ENCODE measurements around the gene DKC1. TPM values are rescaled to one million over a fixed set of nuclear protein-coding genes. Genes with fewer than 3 reads are reported as not detected.

DKC1 gene
- total and polyA plus RNA-seq, 2 experiments from 2014 or later = 27.8 to 38.9 TPM

GRCh38 chrX:154776753-154777152, 14.1 kb downstream of the DKC1 start:
- Histone ChIP-seq H3K79me2 (no peaks in the 10 kb centered on the region), H4K20me1 (ENCODE audit: insufficient read depth, poor library complexity, severe bottlenecking) (no peaks in the 10 kb centered on the region), H3K4me1 (ENCODE audit: insufficient read depth) (no peaks in the 10 kb centered on the region), H3K27me3 (no peaks in the 10 kb centered on the region), H3K4me3 (no peak overlapping the region), H3K27ac (no peak overlapping the region), H3K4me2 (no peak overlapping the region), H3K9me3 (ENCODE audit: low read depth) (no peaks in the 10 kb centered on the region), H3K9me2 (replicated peaks; ENCODE audit: insufficient read depth) (no peaks in the 10 kb centered on the region), H2AFZ (no peak overlapping the region), H3K36me3 (replicated peaks; ENCODE audit: insufficient read depth, low read depth) (no peaks in the 10 kb centered on the region)
- 75% methylated on average over 2 of the region's 2 CpGs for WGBS (ENCODE audit: low lambda C conversion rate, missing lambda C conversion rate)
- TF ChIP-seq, protein P1, sequence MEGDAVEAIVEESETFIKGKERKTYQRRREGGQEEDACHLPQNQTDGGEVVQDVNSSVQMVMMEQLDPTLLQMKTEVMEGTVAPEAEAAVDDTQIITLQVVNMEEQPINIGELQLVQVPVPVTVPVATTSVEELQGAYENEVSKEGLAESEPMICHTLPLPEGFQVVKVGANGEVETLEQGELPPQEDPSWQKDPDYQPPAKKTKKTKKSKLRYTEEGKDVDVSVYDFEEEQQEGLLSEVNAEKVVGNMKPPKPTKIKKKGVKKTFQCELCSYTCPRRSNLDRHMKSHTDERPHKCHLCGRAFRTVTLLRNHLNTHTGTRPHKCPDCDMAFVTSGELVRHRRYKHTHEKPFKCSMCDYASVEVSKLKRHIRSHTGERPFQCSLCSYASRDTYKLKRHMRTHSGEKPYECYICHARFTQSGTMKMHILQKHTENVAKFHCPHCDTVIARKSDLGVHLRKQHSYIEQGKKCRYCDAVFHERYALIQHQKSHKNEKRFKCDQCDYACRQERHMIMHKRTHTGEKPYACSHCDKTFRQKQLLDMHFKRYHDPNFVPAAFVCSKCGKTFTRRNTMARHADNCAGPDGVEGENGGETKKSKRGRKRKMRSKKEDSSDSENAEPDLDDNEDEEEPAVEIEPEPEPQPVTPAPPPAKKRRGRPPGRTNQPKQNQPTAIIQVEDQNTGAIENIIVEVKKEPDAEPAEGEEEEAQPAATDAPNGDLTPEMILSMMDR (IDR thresholded peaks at IDR 0.05; ENCODE audit: poor library complexity) = no peak
- TF ChIP-seq EZH2phosphoT487 (IDR thresholded peaks at IDR 0.05; ENCODE audit: low read depth, severe bottlenecking, unreplicated experiment) (no peak), EZH2 (IDR thresholded peaks at IDR 0.05; ENCODE audit: borderline replicate concordance) (no peak)
- DNase-seq (ENCODE audit: low spot score) = no peak

DNA sequence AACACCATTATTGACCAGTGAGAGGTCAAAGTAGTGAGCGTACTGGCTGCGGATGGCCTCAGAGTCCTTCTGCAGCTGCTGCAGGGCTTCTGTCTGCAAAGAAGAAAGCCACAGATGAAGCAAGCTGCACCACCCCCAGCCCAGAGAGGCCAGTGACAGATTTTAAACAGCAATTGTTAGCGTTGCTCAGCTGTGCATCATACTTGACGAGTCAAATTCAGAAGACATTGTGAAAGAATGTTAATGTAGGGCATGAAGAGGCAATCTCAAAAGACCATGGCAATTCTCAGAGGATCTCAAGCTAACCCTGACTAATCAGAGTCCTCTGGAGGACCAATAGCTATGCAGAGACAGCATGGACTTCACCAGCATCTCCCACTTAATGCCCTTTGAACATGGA, 16.6 kb downstream of the DKC1 start:
- H3K4me1 ChIP-seq (ENCODE audit: insufficient read depth) = no peaks in the 10 kb centered on the region
- DNase-seq (ENCODE audit: low spot score) = no peak
- TF ChIP-seq, protein P1 (IDR thresholded peaks at IDR 0.05; ENCODE audit: poor library complexity) = no peak
- TF ChIP-seq EZH2 (IDR thresholded peaks at IDR 0.05; ENCODE audit: borderline replicate concordance) (no peak), EZH2phosphoT487 (IDR thresholded peaks at IDR 0.05; ENCODE audit: low read depth, severe bottlenecking, unreplicated experiment) (no peak)
- no peaks in the 10 kb centered on the region for H3K27me3 ChIP-seq
- no peak overlapping the region for H3K27ac ChIP-seq
- H3K36me3 ChIP-seq (replicated peaks; ENCODE audit: insufficient read depth, low read depth) = no peaks in the 10 kb centered on the region
- no peaks in the 10 kb centered on the region for H3K9me2 ChIP-seq (replicated peaks; ENCODE audit: insufficient read depth)
- no peak overlapping the region for H3K4me3 ChIP-seq
- no peaks in the 10 kb centered on the region for H4K20me1 ChIP-seq (ENCODE audit: insufficient read depth, poor library complexity, severe bottlenecking)
- no peak overlapping the region for H2AFZ ChIP-seq
- WGBS (ENCODE audit: low lambda C conversion rate, missing lambda C conversion rate) = 94% methylated on average over 4 of the region's 4 CpGs
- H3K4me2 ChIP-seq = no peak overlapping the region
- H3K9me3 ChIP-seq (ENCODE audit: low read depth) = no peaks in the 10 kb centered on the region
- H3K79me2 ChIP-seq = no peaks in the 10 kb centered on the region

DNA sequence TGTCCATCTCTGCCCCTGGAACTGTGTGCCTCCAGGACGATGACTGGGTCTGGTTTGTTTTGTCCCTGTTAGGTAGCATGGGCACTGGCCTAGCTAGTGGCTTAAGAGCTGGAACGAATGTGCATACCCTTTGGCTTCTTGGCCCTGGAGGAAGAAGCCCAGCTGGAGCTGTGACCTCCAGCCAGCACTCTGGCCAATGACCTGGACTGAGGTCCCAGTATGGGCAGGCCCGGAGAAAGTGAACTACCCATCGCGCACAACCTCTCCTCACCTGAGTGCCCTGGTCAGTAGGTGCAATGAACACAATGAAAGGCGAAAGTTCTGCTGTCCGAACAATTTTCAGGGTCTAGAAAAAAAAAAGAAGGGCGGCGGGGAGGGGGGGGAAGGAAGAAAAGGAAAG, 18.3 kb downstream of the DKC1 start:
- Histone ChIP-seq H3K9me3 (ENCODE audit: low read depth) (no peaks in the 10 kb centered on the region), H3K4me2 (no peak overlapping the region), H3K4me3 (no peak overlapping the region), H3K27me3 (no peaks in the 10 kb centered on the region), H3K36me3 (replicated peaks; ENCODE audit: insufficient read depth, low read depth) (no peaks in the 10 kb centered on the region), H3K4me1 (ENCODE audit: insufficient read depth) (no peaks in the 10 kb centered on the region), H3K27ac (no peak overlapping the region), H3K79me2 (no peaks in the 10 kb centered on the region), H3K9me2 (replicated peaks; ENCODE audit: insufficient read depth) (no peaks in the 10 kb centered on the region), H2AFZ (no peak overlapping the region), H4K20me1 (ENCODE audit: insufficient read depth, poor library complexity, severe bottlenecking) (no peaks in the 10 kb centered on the region)
- 80% methylated on average over 9 of the region's 9 CpGs for WGBS (ENCODE audit: low lambda C conversion rate, missing lambda C conversion rate)
- no peak for TF ChIP-seq EZH2phosphoT487 (IDR thresholded peaks at IDR 0.05; ENCODE audit: low read depth, severe bottlenecking, unreplicated experiment)
- no peak for DNase-seq (ENCODE audit: low spot score)

DNA sequence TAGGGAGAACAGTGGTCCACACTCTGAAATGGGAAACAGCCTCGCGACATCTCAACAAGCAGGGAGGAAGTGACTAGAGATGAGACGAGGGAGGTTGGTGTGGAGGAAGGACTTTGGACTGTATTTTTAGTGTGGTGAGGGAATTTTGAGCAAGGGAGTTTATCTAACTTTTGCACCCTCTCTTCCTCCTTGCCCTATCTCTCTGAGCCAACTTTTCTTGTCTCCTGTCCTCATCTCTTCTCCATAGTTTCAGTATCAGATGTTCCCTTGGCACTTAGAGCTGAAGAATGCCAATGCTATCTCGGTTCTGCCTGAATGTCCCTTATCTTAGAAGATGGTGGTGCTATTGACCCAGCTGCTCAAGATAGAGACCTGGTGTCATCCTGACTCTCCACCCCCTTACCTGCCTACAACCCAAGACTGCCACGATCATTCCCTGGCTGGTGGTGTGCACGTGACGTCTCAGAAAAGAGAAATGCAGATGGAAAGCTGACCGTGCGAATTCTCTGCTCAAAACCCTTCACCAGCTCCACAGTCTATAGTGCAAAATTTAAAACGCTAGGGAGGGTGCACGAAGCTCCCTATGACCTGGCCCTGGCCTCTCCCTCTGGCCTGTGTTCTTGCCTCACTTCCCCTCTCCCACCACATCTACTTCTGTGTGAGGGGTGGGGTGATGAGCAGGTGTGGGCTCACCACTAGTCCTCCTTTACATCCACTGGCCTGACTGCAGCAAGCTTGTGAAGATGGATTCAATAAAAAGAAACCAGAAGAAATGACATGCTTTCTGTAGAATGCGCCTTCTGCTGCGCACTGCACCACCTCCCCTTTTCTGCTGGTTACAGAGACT, 21.7 kb downstream of the DKC1 start:
- H3K27me3 ChIP-seq = no peaks in the 10 kb centered on the region
- no peak overlapping the region for H3K4me3 ChIP-seq
- no peaks in the 10 kb centered on the region for H3K79me2 ChIP-seq
- H2AFZ ChIP-seq = no peak overlapping the region
- no peak overlapping the region for H3K27ac ChIP-seq
- no peaks in the 10 kb centered on the region for H3K9me2 ChIP-seq (replicated peaks; ENCODE audit: insufficient read depth)
- no peaks in the 10 kb centered on the region for H3K36me3 ChIP-seq (replicated peaks; ENCODE audit: insufficient read depth, low read depth)
- 88% methylated on average over 13 of the region's 13 CpGs for WGBS (ENCODE audit: low lambda C conversion rate, missing lambda C conversion rate)
- no peaks in the 10 kb centered on the region for H3K4me1 ChIP-seq (ENCODE audit: insufficient read depth)
- DNase-seq (ENCODE audit: low spot score) = no peak
- no peaks in the 10 kb centered on the region for H3K9me3 ChIP-seq (ENCODE audit: low read depth)
- TF ChIP-seq EZH2 (IDR thresholded peaks at IDR 0.05; ENCODE audit: borderline replicate concordance) = no peak
- TF ChIP-seq, protein P1 (IDR thresholded peaks at IDR 0.05; ENCODE audit: poor library complexity) = no peak
- no peak for TF ChIP-seq EZH2phosphoT487 (IDR thresholded peaks at IDR 0.05; ENCODE audit: low read depth, severe bottlenecking, unreplicated experiment)
- no peak overlapping the region for H3K4me2 ChIP-seq
- H4K20me1 ChIP-seq (ENCODE audit: insufficient read depth, poor library complexity, severe bottlenecking) = no peaks in the 10 kb centered on the region

Data from hepatocyte (in vitro differentiated cells).